ENCODE data around the gene TRIM25.

GRCh38 chr17:56945938-56946505 lies 32.2 kb upstream of the TRIM25 start:
- no peak for TF ChIP-seq POLR2A (IDR thresholded peaks at IDR 0.05)
- TF ChIP-seq CTCF (IDR thresholded peaks at IDR 0.05), result no peak

Measured in right lobe of liver (tissue), 4 donors.